GM12891 (cell line): ENCODE measurements around the gene CHST1.

ENCODE experiments used
- PAX5 ChIP-seq: IDR thresholded peaks from 2 replicates; pipeline ENCODE4 v1.6.1; 2011; ENCODE audit warnings: low read length, moderate library complexity, mild to moderate bottlenecking; ENCODE audit not compliant: insufficient read depth, severe bottlenecking
- POLR2A ChIP-seq: IDR thresholded peaks from 2 replicates; pipeline ENCODE4 v1.6.1; 2011; ENCODE audit warnings: low read depth, low read length, control low read depth
- POLR2AphosphoS5 ChIP-seq: IDR thresholded peaks from 2 replicates; pipeline ENCODE4 v1.6.1; 2011; ENCODE audit warnings: low read depth, low read length, control low read depth
- POU2F2 ChIP-seq: IDR thresholded peaks from 2 replicates; pipeline ENCODE4 v1.6.1; 2011; ENCODE audit warnings: low read depth, mild to moderate bottlenecking, control low read depth, low read length, moderate library complexity
- SPI1 ChIP-seq: IDR thresholded peaks from 2 replicates; pipeline ENCODE4 v1.6.1; 2011; ENCODE audit warnings: low read depth, low read length, control low read depth
- TAF1 ChIP-seq: IDR thresholded peaks from 2 replicates; pipeline ENCODE4 v1.6.1; 2011; ENCODE audit warnings: low read depth, low read length, control low read depth

- no peak for TF ChIP-seq POLR2A
- no peak for TF ChIP-seq TAF1
- TF ChIP-seq POU2F2 = no peak
- no peak for TF ChIP-seq POLR2AphosphoS5
- no peak for TF ChIP-seq SPI1
- no peak for TF ChIP-seq PAX5
These were observed 57.4 kb downstream of the CHST1 start for GRCh38 chr11:45607995-45608394.
